Left renal cortex interstitium (tissue), 4 donors: ENCODE results near the gene RNF152. TPM values are rescaled to one million over a fixed set of nuclear protein-coding genes. Genes with fewer than 3 reads are reported as not detected.
"Not testable (repeated sequence)": the region's sequence is repeated elsewhere in the genome, so short reads cannot be mapped to it uniquely, and the experiment has no call there.

ENCODE experiments used
- DNase-seq, 4 donors: peaks; one replicate each; pipeline ENCODE4 v3.0.0-alpha.2; 2013; ENCODE audit warnings: low read depth in 4 of 4, low spot score in 2 of 4, missing footprints in 1 of 4
- polyA plus RNA-seq, 4 donors: library from polyadenylated mRNA; unstranded; fragments of 120-200 nt; gene quantifications; one replicate each; pipeline ENCODE4 v1.2.1, GENCODE V29; 2013; ENCODE audit not compliant: insufficient read length in 4 of 4

The RNF152 gene
- polyA plus RNA-seq, 4 donors, result 6.9 to 14.3 (median 9.5) TPM

DNA sequence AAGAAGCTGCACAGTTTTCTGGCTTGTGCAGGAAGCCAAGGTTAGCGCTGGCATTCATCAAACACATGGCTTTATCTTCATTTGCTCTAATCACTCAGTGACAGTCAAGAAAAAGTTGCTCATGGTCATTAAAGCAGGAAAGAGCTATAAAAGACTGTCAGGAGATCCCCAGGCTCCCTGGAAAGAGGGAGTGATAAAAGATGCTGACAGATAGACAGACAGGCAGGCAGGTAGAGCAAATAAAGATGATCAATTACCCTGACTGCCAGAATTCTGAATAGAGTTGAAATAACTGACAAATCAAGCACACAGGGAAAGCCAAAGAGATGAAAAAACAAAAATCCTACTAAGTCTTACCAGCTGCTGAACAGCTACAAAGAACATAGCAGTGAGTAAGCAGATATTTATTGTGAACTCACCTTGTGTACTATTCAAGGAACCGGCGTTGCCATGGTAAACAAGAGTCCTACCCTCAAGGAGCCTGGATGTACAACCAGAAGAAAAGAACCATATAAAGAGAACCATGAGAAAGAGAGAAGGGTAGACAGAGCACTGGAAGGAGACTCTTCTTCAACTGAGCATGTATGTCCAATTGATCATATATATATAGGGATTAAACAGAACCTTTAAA, 68.0 kb downstream of the RNF152 start:
- DNase-seq, result no peak

- no peak for DNase-seq
These were observed 69.2 kb downstream of the RNF152 start for GRCh38 chr18:61823595-61823994.

GRCh38 chr18:61822879-61823278, 69.9 kb downstream of the RNF152 start:
- no peak for DNase-seq

DNA sequence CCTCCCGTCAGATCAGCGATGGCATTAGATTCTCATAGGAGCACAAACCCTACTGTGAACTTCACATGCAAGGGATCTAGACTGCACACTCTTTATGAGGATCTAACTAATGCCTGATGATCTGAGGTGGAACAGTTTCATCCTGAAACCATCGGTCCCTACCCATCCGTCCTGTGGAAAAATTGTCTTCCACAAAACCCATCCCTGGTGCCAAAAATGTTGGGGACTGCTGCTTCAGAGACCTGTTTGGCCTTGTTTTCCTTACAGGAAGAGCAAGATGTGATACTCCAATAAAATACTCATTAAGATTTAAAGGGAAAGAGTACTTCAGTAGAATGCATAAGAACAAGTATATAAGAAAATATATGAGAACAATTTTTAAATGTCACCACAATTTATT, 71.1 kb downstream of the RNF152 start:
- DNase-seq, result no peak

GRCh38 chr18:61820882-61821281, 71.9 kb downstream of the RNF152 start:
- no peak for DNase-seq

DNA sequence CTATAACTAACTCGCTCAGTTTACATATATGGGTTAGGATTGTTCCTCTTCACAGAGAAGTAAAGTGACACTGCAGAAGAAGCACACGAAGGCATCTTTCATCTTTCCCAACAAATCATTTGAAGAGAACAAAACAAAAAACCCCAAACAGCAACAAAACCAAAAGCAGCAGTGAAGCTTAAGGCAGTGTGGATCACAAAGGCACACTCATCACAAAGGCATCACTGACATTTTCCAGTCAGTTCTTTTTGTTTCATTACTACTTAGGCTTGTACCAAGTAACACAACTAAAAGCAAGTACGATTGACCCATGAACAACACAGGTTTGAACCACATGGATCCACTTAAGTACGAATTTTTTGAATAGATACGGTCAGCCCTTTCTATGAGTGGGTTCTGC, 75.7 kb downstream of the RNF152 start:
- no peak for DNase-seq

GRCh38 chr18:61815885-61816470, 76.8 kb downstream of the RNF152 start:
- DNase-seq, result no peak

DNA sequence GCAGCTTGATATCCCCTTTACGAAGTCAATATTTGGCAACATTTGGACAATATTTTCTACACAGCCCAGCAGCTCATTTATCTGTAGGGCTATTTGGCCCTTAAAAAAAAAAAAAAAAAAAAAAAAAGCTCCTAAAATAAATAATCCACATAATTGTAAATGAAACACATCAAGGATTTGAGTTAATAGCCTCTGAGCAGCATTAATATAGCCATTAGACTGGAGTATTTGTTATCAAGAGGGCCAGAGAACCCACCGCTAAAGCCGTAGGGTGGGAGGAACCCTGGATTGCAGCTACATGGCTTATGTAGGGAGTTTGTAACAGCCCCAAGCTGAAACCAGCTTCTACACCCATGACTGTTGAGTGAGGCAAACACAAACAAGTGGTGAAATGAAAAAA, 84.5 kb downstream of the RNF152 start:
- DNase-seq, result no peak

GRCh38 chr18:61803393-61803792, 89.4 kb downstream of the RNF152 start:
- no peak for DNase-seq

DNA sequence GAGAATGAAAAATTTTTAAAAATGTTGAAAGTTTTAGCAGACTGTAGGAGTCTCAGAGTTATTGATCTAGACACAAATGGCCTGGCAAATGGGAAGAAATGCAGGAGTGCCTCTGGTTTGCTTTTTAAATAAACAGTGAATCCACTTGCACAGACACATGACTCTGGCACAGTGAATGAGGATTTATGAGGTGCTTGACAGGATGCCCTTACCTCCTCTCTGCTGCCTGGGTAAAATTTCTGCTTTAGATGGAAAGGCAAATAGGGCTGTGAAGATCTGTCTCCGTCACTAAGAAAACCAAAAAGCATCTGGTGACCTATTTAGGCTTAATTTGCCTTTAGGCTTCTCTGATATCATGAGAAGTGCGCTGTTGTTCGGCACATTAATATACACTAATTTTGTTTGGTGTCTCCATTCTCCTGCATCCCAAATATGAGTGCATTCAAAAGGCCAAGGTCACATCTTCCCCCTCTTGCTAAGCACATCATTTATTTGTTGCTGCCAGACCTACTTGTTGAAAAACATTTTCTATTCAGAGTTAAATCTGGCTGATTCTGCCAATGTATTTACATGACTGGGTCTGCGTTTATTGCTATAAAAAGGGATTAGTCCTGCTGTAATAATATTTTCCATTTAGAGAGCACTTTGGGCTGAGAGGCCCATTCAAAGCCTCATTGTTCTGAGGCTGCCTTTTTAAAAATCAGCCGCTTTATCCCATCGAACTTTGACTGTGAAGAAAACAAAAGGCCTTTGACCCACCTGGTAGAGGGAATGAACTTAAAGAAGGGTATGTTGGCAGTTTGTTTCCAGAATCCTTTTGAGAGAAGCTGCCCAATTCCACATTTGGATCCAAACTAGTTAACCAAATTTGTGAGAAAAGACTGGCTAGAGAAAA, 94.9 kb downstream of the RNF152 start:
- peak in 1 of 4 donors; percentile 21 for DNase-seq

- no peak for DNase-seq
These were observed 101.8 kb downstream of the RNF152 start for GRCh38 chr18:61791031-61791430.

- DNase-seq, result not testable (repeated sequence)
These were observed 105.7 kb downstream of the RNF152 start for GRCh38 chr18:61787011-61787670.

DNA sequence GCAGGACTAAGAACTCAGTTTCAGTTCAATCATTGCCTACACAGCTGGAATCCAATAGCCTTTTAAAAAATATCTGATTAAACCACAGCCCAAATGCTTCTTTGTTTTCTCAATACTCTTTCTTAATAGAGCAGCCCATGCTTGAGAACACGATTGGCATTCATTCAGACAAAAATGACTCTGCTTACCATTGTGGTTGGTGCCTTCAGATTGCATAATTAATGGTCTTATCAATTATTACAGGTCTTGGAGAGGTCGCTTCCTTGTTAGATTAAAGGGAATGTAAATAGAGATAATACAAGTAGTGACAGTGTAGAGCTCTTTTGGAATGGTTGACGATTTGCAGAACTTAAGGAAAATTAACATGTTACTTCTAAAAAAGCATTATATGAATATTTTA, 107.2 kb downstream of the RNF152 start:
- DNase-seq, result no peak

DNA sequence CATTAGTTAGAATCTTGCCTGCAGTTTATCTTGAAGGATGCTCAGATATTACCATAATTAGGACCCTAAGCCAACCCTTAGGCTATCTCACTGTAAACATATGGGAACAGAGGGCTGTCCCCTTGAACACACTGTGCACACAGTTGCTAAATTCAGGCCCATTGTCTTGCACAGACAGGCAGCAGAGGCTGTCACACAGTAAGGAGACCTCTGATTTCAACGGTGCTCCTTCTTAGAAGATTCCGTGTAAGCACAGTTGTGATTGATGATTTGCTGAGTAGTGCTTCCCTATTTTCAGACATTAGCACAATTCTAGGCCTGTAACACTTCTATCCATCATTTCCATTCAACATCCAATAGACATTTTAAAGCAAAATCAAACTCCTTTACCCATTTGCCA, 108.0 kb downstream of the RNF152 start:
- no peak for DNase-seq

DNA sequence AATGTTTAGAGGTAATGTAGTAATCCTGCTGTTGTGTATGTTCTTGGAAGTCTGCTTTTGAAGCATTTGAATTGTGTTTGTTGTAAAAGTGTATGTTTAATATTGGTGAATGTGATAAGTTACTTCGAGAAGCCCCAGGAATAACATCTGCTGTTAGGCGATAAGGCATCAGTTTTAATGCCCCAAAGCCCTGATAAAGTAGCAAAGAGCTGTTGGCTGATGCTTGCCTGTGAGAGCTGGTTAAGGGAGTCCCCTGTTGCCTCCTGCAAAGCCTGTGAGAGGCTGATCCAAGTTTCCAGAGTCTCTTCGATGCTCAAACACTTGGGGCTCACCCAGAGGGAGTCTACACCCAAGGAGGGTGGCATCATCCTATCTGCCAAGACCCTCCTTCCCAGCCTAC, 110.3 kb downstream of the RNF152 start:
- no peak for DNase-seq

GRCh38 chr18:61776201-61776600, 116.6 kb downstream of the RNF152 start:
- not testable (repeated sequence) for DNase-seq

DNA sequence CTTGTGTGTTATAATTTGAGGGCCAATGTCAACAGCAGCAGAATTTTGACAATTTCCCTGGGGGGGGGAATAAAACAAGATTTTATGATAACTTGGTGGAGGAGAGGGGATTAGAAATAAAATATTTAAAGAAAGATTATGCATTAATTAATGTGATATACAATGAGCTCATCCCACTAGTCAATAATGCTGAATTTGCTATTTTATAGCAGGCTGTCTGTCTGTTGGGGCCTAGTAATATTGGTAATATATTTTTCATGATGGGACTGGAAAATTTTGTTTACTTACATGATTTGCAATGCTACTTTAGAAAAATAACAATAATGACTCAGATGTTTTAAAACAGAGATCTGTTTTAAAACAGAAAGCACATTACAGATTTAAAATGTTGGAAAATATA, 118.0 kb downstream of the RNF152 start:
- no peak for DNase-seq

- no peak for DNase-seq
These were observed 120.4 kb downstream of the RNF152 start for GRCh38 chr18:61772293-61772848.

DNA sequence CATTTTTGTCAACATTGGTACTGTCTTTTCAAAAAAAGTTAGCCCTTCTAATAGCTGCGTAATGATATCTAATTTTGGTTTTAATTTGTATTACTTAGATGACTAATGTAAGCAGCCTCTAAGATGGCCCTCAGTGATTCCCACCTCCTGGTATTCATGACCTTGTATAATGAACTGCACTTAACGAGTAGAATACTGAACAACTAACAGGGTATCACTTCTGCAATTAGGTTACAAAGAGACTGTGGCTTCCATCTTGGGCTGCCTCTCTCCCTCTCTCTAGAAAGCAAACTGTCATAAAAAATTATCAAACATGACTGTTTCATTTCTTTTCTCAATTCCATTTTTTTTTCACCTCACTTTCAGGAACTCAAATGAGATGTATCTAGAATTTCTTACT, 120.9 kb downstream of the RNF152 start:
- no peak for DNase-seq

DNA sequence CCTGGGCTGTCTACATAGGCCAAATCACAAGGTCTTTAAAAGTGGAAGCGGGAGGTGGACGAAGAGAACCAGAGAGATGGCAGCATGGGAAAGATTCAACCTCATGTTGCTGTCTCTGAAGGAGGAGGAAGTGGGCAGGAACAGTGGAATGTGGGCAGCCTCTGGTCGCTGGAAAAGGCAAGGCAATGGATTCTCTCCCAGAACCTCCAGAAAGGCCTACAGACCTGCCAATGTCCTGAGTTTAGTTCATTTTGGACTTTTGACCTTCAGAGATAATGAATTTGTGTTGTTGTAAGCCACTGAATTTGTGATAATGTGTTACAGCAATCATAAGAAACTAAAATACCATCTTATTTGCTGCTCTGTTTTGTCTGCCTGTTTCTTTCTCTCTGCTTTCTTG, 122.5 kb downstream of the RNF152 start:
- no peak for DNase-seq
